ENCODE measurements around the gene MAP3K1.
"Not testable (repeated sequence)": the region's sequence is repeated elsewhere in the genome, so short reads cannot be mapped to it uniquely, and the experiment has no call there.

The MAP3K1 gene

GRCh38 chr5:56816546-56817081, 1.3 kb downstream of the MAP3K1 start:
- DNase-seq, result peak; percentile 43

GRCh38 chr5:56817263-56818014, 2.1 kb downstream of the MAP3K1 start:
- DNase-seq, result no peak

DNA sequence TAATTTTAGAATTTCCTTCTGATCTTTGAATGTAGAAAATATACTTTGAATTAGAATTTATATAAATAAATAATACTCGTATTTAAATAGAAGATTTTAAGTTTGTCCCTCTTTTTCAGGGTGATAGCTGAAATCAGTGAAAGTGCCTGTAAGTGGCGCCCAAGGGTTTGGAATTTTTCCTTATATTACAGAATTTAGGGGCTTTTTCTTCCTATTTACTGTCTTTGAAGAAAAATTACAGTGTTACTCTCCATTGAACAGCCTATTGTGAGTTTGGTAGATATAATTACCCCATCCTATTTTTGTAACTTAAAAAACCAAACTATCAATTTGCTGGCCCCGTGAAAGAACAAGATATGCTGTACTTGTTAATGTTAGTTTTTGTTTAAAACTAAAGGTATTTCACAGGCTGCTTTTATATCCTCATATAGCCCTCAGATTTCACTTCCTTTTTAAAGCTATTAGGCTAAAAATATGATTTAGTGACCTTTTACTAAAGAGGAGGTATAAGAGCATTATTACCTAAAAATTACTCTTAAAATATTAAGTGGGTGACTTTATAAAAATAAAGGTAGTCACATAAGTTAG, 3.2 kb downstream of the MAP3K1 start:
- no peak for DNase-seq

- DNase-seq, result no peak
Measured at GRCh38 chr5:56819060-56819881, 3.9 kb downstream of the MAP3K1 start.

DNA sequence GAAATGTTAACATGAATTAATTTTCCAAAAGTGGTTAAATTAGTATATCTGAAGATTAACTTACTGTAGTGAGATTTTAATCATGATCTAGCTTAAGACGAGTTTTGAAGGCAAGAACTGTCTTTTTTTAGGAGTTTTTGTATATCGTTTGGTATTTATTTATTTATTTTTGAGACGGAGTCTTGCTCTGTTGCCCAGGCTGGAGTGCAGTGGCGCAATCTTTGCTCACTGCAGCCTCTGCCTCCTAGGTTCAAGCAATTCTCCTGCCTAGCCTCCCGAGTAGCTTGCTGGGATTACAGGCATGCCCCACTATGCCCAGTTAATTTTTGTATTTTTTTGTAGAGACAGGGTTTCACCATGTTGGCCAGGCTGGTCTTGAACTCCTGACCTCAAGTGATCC, 6.5 kb downstream of the MAP3K1 start:
- not testable (repeated sequence) for DNase-seq

- no peak for DNase-seq
Measured at GRCh38 chr5:56822981-56823380, 7.6 kb downstream of the MAP3K1 start.

- DNase-seq, result no peak
Measured at GRCh38 chr5:56824019-56824418, 8.7 kb downstream of the MAP3K1 start.

GRCh38 chr5:56825222-56825824, 10.0 kb downstream of the MAP3K1 start:
- DNase-seq, result no peak

DNA sequence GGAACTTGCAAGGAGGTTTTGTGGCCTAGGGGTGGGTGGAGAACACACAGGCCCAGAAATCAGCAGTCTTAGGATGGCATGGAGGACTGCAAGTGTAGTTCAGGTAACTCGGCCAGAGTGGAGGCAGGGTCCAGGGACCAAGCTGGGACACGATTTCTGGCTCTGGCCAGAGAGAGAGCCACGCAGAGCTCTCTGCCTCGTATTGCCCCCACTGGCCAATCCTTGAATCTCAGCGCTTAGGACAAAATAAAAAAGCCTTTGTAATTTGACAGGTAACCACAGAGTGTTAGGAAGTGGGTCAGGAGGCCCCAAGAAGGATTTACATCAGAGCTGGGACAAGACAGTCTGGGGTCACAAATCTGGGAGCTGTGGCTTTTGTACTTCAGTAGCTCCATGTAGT, 11.7 kb downstream of the MAP3K1 start:
- DNase-seq, result no peak

DNA sequence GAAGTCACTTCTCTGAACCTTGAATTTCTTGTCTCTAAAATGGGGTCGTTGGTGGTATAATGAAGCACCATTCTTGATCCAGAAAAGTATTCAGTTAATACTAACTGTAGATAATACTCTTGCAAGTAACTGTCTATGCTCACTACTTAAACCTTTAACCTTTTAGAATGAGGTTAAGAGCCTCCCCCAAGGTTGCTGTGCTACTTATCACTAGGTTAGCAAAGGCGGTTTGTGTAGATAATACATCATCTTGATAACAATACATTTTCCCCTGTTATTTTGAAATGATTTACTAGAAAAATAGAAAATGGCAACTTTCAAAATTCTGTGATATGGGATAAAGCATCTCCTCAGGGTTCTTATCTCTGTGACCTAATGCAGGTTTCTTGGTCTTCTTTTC, 12.6 kb downstream of the MAP3K1 start:
- no peak for DNase-seq

DNA sequence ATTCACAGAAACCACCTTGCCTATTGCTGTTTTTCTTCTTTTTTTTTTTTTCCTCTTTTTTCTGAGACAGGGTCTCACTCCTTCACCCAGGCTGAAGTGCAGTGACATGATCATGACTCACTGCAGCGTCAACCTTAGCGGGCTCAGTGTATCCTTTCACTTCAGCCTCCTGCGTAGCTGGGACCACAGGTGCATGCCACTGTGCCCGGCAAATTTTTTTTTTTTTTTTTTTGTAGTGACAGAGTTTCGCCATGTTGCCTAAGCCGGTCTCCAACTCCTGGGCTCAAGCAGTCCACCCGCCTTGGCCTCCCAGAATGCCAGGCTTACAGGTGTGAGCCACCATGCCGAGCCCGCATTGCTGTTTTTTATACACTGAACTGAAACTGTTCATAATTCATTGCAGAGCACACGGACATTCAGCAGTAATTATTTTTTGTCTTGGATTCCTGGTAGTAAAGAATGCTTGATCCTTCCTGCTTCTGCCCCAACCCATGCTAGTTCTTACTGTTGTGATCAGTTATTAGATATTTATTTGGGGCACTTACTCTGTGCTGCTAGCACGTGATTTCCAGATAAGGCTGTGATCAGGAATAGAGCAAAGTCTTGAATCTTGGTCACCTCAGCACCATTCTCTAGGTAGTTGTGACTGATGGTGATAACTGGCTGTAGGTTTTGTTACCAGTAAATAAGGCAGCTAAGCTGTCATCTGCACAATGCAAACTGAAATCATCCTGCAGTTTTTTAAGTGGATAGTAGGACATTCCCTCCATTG, 14.0 kb downstream of the MAP3K1 start:
- no peak for DNase-seq

- DNase-seq, result no peak
Measured at GRCh38 chr5:56831773-56832172, 16.4 kb downstream of the MAP3K1 start.

- no peak for DNase-seq
Measured at GRCh38 chr5:56833325-56833724, 18.0 kb downstream of the MAP3K1 start.

DNA sequence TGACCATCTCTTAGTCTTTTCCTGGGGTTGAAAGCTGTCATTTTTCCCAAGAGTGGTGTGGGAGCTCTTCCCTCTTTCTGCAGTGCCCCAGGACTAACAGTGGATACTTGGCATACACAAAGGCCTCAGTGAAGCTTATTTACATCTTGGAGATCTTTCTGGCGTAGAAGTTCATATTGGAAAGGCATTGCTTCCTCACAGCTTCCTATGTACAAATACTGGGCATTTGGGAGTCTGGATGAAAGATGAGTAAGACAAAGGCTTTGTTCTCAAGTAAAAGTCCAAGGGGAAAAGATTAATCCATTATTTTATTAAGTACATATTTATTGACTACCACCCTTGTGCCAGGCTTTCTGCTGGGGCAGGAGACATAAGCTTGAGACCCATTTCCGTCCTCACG, 22.0 kb downstream of the MAP3K1 start:
- no peak for DNase-seq

DNA sequence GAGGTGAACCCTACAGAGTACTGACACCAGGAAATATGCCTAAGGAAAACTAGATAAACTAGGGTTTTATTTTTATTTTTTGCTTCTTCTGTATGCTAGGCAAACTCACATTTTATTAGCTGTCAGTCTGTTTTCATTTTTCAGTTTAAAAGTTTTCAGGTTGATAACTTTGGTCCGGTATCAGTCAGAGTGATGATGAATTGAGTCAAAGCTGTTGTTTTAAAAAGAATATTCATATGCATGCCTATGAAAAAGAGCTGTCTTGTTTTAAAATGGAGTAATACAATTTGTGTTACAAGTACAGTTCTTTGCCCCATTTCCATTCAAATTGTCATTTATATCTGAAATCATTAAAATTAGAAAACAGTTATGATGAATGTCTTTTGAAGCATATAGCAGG, 22.6 kb downstream of the MAP3K1 start:
- DNase-seq, result no peak

DNA sequence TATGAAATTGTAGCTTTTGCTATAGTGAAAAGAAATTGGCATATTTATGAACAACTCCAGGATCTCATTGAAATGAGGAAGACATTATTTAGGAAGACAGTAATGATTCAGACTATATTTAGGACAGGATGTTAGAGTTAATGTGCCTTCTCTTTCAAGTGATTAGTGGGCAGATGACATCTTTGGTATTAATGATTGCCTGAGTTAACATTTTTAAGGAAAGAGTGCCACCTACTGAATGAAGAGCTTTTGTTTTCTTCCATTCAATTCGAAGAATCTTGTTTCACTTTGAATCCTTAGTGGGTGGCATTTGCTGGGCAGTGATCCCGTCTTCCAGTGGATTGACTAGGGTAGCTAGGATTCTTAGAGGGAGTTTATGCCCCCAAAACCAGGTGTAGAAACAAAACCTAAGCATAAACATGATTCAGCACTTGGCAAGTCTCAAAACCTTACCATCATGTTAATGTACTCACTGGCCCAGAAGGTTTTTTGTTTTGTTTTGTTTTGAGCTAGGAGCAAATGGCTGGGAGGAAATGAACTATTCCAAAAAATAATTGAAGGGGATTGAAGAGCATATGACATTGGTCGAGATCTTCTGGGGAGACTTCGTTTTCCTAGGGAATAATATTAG, 23.2 kb downstream of the MAP3K1 start:
- DNase-seq, result no peak

- no peak for DNase-seq
Measured at GRCh38 chr5:56839062-56839461, 23.7 kb downstream of the MAP3K1 start.

- no peak for DNase-seq
Measured at GRCh38 chr5:56840597-56840996, 25.2 kb downstream of the MAP3K1 start.

DNA sequence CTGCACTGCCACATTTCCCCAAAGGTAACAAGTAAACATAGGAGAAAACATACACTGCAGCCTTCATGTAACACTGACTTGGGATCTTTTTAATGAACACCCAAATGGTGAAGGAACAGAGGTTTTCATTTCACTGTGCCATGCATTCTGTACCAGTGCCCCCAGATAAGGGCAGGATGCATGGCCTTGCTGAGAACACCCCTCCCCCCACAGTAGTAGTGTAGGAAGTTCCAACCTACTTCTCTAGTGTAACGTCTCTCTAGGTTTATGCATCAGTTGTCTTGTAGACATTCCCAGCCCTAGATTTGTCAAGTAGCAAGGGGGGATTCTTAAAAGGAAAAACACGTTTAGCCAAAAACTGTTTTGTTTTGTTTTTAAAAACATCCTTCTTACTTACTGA, 29.9 kb downstream of the MAP3K1 start:
- no peak for DNase-seq

DNA sequence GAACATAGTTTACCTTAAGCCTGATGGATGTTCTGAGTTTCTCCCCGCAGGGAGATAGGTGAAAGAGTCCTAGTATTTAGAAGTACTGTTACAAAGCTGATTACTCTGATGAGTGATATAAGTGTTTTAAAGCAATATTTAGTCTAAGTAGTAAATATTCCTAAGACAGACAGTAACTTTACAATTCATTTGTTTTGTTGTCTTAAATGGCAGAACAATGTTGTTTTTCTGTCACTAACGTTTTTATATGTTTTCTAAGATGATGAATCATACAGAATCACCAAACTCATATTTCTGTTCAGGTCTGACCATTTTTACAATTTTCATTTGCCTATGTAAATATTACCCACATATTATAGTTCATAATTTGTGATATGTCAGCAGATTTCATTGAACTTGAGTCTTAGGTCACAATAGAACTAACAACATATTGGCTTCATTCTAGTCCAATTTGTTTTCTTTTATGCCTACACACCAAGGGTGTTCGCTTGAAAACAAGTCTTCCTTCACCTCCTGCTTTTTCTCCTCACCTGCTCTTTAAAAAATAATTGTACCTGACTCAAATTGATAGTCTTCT, 30.6 kb downstream of the MAP3K1 start:
- no peak for DNase-seq

GRCh38 chr5:56848206-56848605, 32.9 kb downstream of the MAP3K1 start:
- DNase-seq, result no peak

DNA sequence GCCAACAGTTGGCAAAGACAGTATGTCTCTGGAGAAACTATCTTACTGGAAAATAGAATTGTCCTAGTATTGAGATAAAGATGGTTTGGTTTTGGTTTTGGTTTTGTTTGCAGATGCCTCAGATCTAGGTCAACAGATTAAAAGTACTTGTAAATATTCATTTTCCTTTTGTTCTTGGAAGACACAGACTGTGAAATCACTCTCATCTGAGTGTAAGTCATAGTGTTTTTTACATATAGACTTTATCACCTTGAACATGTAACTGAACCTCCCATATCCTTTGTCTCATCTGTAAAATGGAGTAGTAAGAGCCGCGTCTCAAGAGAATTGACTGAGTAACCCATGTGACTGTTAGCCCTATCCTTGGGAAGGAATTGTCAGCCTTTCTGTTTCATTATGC, 34.3 kb downstream of the MAP3K1 start:
- DNase-seq, result no peak

Data from activated gamma-delta T cell (primary cell).